A549 treated with dexamethasone at 1 μM for 4 hours (cell line): ENCODE data around the gene ASB9. TPM values are rescaled to one million over a fixed set of nuclear protein-coding genes. Genes with fewer than 3 reads are reported as not detected.

Experiments
- total RNA-seq: library from RNA; stranded (reverse); fragments of 200-300 nt; extraction: Qiagen RNA extraction; gene quantifications from 5 replicates; pipeline ENCODE4 v1.2.3, GENCODE V29; 2022

The ASB9 gene
- 18.7 to 22.9 TPM (median 20.2 TPM) in 5 replicates for total RNA-seq

GRCh38 chrX:15269618-15270521 lies at the start of gene ASB9:
Gene ASB9 (minus strand): TSS chrX:15270083. CDS start chrX:15269874, 209 bp downstream.

GRCh38 chrX:15315509-15315908 lies 45.6 kb upstream of the ASB9 start, which contains the start of gene ASB11:
Gene ASB11 (minus strand): TSS chrX:15315640. CDS start chrX:15315605, 35 bp downstream.

Other genes with a start within 250 kb of the ASB9 start
- gene ASB11, start 45.6 kb upstream of the ASB9 start, total RNA-seq = not detected in 5 replicates
- 7.8 to 9.9 TPM (median 9.7 TPM) in 5 replicates for gene PIGA, start 65.4 kb upstream of the ASB9 start, total RNA-seq
- gene VEGFD, start 114.3 kb upstream of the ASB9 start, total RNA-seq = 0.19 to 0.46 TPM (median 0.33 TPM) in 5 replicates
- gene PIR, start 223.2 kb upstream of the ASB9 start, total RNA-seq = 53.1 to 59.2 TPM (median 56.4 TPM) in 5 replicates
- not detected in 5 replicates for gene BMX, start 230.7 kb upstream of the ASB9 start, total RNA-seq